HCEC 1CT (cell line): ENCODE results near the gene NXNL1.
"Not testable (repeated sequence)": the region's sequence is repeated elsewhere in the genome, so short reads cannot be mapped to it uniquely, and the experiment has no call there.

Source experiments
- DNase-seq: peaks from one replicate; pipeline ENCODE4 v3.0.0-alpha.2; 2017

NXNL1 gene

DNA sequence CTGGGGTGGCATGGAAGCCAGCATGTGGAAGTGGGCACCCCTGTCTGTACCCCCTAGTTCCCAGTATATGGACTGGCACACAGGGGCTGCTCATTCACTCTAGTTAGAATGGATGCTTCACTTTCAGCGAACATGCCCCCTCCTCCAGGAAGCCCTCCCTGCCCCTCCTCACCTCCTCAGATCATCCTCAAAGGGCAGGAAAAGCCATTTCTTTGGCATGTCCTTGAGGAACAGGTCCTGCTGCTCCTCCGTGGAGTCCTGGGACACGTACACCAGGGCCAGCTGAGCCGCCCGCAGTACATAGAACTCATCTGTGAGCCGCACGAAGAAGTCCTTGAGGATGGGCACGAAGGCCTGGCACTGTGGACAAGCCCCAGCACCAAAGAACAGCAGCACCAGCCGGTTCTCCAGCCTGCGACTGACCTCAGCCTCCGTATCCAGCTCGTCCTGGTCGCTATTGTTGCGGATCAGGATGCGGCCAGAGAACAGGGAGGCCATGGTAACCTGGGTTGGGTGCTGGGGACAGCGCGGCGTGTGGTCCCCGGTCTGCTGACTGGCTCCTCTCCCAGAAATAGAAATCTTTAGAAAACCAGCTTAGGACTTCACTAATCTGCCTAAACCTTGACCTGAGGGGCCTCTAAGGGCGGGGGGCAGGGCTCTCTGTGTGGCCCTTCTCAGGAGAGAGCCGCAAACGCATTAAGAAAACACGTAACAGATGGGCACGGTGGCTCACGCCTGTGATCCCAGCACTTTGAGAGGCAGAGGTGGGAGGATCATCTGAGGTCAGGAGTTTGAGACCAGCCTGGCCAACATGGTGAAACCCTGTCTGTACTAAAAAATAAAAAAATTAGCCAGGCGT is at the start of gene NXNL1:
TSS of gene NXNL1 (minus strand) at position 555 of the 859 bp plus-strand sequence. CDS start at position 498, 57 bp downstream.
- DNase-seq = no peak

- not testable (repeated sequence) for DNase-seq
These were observed 47.8 kb upstream of the NXNL1 start for GRCh38 chr19:17508558-17508933.

- DNase-seq = no peak
These were observed 46.0 kb upstream of the NXNL1 start for GRCh38 chr19:17506745-17507144.

GRCh38 chr19:17505223-17505622 is 44.5 kb upstream of the NXNL1 start:
- no peak for DNase-seq

- DNase-seq = no peak
These were observed 43.7 kb upstream of the NXNL1 start for GRCh38 chr19:17504456-17504855.

DNA sequence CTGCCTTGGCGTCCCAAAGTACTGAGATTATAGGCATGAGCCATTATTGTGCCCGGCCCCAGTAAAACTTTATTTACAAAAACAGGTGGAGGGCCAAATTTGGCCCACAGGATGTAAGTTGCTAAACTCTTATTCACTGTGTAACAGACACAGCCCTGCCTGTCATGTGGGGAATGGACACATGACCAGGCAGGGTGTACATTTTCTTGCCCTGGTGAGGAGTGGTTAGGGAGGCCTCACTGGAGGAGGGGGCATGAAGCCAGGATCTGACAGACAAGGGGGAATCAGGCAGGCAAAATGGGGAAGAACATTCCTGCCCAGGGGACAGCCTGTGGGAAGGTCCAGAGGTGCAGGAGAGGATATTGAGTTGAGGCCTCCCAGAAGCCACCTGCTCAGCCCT is 43.3 kb upstream of the NXNL1 start:
- no peak for DNase-seq

DNA sequence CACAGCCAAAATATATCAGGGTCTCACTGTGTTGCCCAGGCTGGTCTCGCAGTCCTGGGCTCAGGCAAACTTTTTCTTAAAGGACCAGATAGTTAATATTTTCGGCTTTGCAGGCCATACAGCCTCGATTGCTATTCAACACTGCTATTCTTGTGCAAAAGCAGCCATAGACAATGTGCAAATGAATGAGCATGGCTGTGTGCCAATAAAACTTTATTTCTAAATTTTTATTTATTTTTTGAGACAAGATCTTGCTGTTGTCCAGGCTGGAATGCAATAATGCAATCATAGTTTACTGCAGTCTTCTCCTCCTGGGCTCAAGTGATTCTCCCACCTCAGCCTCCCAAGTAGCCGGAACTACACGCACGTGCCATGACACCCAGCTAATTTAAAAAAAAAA is 42.5 kb upstream of the NXNL1 start:
- DNase-seq = no peak

DNA sequence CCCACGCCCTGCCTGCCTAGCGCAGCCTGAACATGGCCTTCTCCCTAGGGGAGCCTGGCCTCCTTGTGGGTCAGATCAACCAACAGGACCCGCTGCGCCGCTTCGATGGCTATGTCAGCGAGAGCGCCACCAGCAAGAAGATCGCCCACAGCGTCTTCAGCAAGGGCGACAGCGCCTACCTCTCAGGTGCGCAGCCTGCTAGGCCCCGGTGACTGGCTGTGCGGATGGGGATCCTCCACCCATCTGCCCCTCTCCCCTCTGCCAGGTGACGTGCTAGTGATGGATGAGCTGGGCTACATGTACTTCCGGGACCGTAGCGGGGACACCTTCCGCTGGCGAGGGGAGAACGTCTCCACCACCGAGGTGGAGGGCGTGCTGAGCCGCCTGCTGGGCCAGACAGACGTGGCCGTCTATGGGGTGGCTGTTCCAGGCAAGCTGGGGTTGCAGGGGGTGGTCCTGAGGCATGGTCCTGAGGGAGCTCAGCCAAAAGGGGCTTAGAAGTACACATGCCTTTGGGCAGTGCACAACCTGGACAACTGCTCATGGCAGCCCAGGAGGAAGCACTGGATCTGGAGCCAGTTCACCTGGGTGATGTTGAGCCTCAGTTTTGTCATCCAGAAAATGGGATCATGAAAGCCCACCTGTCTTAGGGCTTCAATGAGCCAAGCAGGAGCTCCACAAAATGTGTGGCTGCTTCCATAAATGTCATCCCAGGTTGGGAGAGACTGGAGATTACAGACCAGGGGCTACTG is 39.9 kb upstream of the NXNL1 start:
- no peak for DNase-seq

DNA sequence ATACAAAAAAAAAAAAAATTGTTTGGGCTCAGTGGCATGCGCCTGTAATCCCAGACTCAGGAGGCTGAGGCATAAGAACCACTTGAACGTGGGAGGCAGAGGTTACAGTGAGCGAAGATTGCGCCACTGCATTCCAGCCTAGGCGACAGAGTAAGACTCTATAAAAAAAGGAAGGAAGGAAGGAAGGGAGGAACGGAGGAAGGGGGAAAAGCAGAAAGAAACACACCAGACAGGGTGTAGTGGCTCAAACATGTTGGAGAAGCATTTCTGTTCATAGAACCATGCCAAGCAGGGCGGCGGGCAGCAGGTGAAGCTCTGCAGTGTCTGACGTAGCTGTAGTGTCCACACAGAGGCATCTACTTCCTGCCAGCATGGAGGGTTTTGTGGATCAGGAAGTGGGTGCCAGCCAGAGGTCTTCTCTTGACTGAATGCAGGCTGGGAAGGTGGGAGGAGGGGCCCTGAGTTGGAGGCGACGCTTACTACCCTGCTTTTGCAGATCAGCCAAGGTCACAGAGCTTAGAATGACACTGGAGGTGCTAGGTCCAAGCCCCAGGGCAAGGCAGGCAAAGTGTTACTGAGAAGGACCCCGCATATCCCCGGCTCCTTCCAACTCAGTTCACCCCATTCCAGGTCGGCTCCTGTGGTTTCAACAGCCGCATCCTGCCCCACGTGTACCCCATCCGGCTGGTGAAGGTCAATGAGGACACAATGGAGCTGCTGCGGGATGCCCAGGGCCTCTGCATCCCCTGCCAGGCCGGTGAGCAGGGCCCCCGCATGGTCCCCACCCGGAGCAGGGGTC is 39.1 kb upstream of the NXNL1 start:
- DNase-seq = peak; percentile 60

- not testable (repeated sequence) for DNase-seq
These were observed 38.3 kb upstream of the NXNL1 start for GRCh38 chr19:17499025-17499424.

- DNase-seq = no peak
These were observed 36.5 kb upstream of the NXNL1 start for GRCh38 chr19:17497149-17497798.

DNA sequence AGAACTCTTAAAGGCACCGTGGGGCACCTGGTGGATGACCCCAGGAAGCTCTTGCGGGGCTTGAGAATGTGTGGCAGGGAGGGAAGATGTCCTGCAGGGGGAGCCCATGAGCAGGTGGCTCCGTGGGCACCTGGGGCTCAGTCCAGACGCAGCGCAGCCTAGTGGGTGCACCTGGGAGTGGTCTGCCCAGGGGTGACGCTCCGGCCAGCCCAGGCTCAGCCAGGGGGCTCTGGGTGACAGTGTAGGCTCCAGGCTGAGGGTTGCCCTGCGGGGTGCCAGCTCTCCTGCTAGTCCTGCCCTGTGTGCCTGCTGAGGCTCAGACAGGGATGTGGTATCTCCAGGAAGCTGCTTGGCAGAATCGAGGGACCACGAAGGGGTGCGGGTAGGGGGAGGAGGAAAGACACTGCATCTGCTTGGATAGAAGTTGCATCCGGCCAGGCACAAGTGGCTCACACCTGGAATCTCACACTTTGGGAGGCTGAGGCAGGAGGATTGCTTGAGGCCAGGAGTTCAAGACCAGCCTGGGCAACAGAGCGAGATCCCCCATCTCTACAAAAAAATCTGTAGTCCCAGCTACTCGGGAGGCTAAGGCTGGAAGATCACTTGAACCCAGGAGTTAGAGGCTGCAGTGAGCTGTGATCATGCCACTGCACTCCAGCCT is 35.7 kb upstream of the NXNL1 start:
- peak; percentile 54 for DNase-seq

GRCh38 chr19:17495639-17496296 is 35.0 kb upstream of the NXNL1 start:
- DNase-seq = no peak

GRCh38 chr19:17491287-17491686 is 30.6 kb upstream of the NXNL1 start:
- no peak for DNase-seq

DNA sequence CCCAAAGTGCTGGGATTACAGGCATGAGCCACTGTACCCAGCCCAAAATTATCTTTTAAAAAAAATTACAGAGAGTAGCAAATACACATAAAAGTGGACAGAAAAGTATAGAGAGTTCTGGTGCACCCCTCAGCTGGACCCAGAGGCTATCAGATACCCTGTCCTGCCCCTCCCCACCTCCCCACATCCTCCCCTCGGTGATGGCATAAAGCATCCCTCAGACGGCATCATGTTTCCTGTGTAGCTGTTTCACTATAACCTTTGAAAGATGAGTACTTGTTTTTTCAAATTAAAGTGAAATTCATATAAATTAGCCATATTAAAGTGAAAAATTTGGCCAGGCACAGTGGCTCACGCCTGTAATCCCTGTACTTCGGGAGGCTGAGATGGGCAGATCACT is 29.7 kb upstream of the NXNL1 start:
- no peak for DNase-seq

DNA sequence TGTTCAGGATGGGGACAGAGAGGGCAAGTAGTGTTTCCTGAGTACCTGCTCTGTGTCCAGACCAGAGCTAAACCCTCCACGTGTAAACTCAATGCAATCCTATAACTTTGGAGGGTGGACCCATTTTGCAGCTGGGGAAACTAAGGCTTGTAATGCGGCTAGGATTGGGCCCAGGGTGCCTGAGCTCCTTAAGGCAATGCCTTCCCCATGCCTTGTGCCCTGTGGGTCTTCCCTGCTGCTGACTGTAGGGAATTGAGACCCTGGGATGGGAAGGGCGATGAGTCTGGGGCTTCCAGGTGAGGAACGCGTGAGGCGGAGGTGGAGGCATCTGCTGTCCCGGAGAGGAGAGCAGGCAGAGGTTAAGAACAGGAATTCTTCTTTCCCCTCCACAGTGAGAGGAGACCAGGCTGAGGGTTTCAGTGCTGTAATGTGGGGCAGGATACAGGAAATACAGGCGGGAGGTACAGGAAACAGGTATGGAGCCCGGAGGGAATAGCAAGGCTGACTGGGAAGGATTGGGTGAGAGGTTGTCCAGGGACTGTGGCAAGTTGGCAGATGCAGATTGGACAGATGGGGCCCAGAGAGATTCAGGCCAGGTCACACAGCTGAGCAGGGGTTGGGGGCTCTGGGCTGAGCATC is 28.8 kb upstream of the NXNL1 start:
- DNase-seq = no peak

DNA sequence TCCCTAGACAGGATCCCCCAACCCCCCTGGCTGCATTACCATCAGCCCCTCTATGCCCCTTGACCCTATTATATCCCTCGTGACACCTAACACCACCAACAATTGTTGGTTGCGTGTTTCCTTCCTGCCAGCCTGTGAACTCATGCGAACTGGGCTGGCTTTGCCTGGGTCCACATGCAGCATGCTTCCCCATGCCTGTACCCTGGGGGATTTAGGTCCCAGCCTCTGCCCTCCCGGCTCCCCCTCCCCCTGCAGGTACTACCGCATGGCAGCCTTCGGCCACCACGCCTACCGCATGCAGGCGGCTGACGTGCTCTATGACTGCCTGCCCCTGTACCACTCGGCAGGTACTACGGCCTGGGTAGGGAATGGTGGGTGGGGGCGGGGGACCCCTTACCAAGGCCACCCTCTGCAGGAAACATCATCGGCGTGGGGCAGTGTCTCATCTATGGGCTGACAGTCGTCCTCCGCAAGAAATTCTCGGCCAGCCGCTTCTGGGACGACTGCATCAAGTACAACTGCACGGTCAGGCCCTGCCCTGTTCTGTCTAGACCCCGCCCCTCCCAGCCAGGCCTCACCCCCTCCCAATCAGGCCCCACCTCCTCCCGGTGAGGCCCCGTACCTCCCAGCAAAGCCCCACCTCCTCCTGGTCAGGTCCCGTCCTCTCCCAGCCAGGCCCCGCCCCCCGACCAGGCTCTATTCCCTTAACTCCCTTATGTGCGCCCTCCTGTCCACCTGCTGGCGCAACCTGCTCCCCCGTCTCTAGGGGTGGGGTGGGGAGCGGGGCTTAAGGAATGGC is 28.1 kb upstream of the NXNL1 start:
- no peak for DNase-seq

- DNase-seq = no peak
These were observed 26.8 kb upstream of the NXNL1 start for GRCh38 chr19:17487284-17488121.

DNA sequence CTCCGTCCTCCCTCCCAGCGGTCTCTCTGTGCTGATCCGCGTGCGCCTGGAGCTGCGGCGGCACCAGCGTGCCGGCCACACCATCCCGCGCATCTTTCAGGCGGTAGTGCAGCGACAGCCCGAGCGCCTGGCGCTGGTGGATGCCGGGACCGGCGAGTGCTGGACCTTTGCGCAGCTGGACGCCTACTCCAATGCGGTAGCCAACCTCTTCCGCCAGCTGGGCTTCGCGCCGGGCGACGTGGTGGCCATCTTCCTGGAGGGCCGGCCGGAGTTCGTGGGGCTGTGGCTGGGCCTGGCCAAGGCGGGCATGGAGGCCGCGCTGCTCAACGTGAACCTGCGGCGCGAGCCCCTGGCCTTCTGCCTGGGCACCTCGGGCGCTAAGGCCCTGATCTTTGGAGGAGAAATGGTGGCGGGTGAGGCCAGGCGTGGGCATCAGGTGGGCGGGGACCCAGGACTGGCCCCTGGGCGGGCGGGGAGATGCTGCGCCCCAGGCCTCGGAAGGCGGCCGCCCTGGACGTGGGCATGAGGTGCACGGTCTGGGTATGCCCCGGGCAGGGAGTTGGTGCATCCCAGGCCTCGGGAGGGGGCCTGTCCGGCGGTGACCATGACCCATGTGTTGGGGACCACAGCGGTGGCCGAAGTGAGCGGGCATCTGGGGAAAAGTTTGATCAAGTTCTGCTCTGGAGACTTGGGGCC is 26.0 kb upstream of the NXNL1 start:
- no peak for DNase-seq
